Fibroblast of villous mesenchyme (primary cell): ENCODE measurements around the gene CCPG1. TPM values are rescaled to one million over a fixed set of nuclear protein-coding genes. Genes with fewer than 3 reads are reported as not detected.

Experiments
- DNase-seq: peaks from one replicate; pipeline ENCODE4 v3.0.0-alpha.2; 2010; ENCODE audit warnings: low read depth
- H3K4me3 ChIP-seq: 2 replicates; pipeline ENCODE4 v1.5.1; 2011; ENCODE audit warnings: low read depth, mild to moderate bottlenecking, low read length
- CTCF ChIP-seq: IDR thresholded peaks from 2 replicates; pipeline ENCODE4 v1.5.1; 2012; ENCODE audit warnings: low read depth, mild to moderate bottlenecking, low read length; ENCODE audit not compliant: insufficient read depth
- total RNA-seq: library from RNA; depleted of rRNA; stranded (reverse); fragments of >200 nt; gene quantifications from 2 replicates; pipeline ENCODE4 v1.2.3, GENCODE V29; 2012

Gene CCPG1
- total RNA-seq, 1 donor: 42.3 TPM

DNA sequence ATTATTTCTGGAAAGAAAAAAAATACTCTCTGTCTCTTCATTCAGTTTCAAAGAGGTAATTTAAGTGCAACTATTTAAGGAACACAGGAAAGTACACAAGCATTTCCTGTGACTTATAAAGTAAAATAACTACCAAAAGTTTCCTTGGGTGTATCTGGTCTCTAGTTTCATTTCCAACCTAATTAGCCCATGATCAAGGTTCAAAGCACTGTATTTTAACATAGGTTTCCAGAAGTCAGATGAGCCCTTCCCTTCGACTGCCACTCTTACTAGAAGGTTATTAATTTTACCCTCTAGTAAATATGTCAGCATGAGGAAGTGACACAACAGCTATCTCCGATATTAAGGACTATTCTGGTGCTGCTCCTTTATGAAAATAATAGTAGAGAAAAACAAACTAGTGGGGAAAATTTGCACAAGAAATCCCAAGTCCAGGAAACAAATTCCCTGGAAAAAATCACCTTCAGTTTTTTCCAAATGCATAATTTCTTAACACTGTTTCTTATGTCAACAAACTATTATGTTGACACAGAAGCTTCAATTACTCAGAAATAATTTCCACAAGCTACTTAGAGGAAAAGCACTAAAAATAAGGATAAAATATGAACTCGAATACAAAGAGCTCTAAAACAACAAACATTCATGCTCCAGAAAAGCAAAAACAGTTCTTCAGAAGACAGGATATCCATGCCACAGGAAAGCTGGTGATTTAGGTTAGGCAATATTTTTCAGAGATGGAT is 35.3 kb downstream of the CCPG1 start:
- no peak overlapping the region for H3K4me3 ChIP-seq
- no peak for DNase-seq

GRCh38 chr15:55366981-55367380 is 41.2 kb downstream of the CCPG1 start:
- no peak overlapping the region for H3K4me3 ChIP-seq
- no peak for DNase-seq
- no peak for TF ChIP-seq CTCF

More for the DNA sequence above, 35.3 kb downstream of the CCPG1 start:
- TF ChIP-seq CTCF: no peak

- DNase-seq: no peak
- no peak overlapping the region for H3K4me3 ChIP-seq
- no peak for TF ChIP-seq CTCF
Measured at GRCh38 chr15:55362641-55363040, 45.5 kb downstream of the CCPG1 start.

- H3K4me3 ChIP-seq: no peak overlapping the region
- TF ChIP-seq CTCF: no peak
- DNase-seq: peak; percentile 7
Measured at GRCh38 chr15:55361048-55361447, 47.1 kb downstream of the CCPG1 start.

GRCh38 chr15:55360256-55360655 is 47.9 kb downstream of the CCPG1 start:
- TF ChIP-seq CTCF: no peak
- H3K4me3 ChIP-seq: no peak overlapping the region
- DNase-seq: no peak

DNA sequence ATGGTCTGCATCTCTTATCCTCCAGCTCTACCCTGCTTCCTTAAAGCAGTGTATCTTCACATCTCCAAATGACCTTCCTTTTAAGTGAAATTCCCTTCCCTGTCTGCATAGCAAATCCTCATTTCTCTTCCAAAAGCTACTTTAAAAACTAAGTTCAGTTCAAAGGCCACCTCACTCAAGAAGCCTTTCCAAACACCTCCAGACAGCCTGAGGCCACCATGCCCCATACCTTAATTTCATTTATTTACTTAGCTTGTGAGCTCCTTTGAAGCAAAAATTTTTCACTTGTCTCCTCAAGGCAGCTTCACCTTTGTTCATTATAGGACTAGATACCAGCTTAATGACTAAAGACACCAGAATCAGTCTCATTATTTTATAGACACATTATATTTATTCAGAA is 49.7 kb downstream of the CCPG1 start:
- TF ChIP-seq CTCF: no peak
- DNase-seq: no peak
- H3K4me3 ChIP-seq: no peak overlapping the region

DNA sequence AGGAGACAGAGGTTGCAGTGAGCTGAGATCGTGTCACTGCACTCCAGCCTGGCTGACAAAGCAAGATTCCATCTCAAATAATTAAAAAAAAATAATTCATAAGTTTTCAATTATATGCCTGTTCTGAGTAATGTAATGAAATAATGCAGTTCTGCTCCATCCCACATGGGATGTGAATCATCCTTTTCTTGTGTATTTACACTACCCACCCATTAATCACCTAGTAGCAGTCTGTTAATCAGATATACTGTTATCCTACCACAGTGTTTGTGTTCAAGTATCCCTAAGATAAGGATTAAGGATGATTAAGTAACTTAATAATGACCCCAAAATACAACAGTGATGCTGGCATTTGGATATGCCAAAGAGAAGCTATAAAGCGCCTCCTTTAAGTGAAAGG is 50.4 kb downstream of the CCPG1 start:
- DNase-seq: peak; percentile 79
- TF ChIP-seq CTCF: no peak
- H3K4me3 ChIP-seq: no peak overlapping the region
